ENCODE measurements around the gene SUCO. TPM values are rescaled to one million over a fixed set of nuclear protein-coding genes. Genes with fewer than 3 reads are reported as not detected.

The SUCO gene
- total RNA-seq, 2 experiments from 2014 or later = 18.9 to 21.8 TPM

DNA sequence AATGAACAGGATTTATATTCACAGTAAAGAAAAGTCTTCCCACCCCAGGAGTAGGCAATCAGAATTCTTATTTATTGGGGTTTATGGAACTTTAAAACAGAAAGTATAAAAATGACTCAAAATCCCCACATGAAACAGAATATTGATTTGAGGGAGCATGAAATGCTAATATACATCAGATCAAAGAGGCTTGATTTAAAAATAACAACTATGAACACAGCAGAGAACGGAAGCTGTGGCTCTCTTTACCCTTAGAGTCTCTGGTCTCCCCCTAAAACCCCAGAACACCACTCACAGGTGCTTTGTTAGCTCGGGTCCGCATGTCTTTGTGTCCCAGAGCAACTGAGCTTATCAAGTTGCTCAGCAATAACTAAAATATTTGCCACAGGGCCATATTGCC lies 94.8 kb downstream of the SUCO start:
- Mint-ChIP-seq H3K4me3 (no peak overlapping the region), H3K27me3 (peaks cover 27% of the 10 kb centered on the region), H3K27ac (no peak overlapping the region), H3K9me3 (no peaks in the 10 kb centered on the region), H3K4me1 (peaks cover 39% of the 10 kb centered on the region), H3K36me3 (no peaks in the 10 kb centered on the region)
- no peak for DNase-seq

DNA sequence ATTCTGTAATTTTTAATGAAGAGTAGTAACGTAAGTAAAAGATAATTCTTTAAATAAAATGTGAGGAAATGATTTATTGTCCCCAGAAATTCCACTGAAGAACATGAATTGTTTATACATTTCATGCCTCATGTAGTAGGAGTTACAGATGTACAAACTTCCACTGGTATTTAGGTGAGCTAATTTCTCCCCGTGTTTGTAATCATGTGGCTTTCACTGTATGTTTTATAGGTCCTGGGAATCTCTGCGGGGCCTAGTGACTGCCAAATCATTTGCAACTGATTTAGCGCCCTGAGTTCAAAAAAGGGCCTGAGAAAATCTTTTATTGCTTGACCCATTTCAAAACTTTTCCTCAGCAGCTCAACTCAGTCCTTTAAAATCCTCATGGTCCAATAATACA lies 95.5 kb downstream of the SUCO start:
- Mint-ChIP-seq H3K9me3 (no peaks in the 10 kb centered on the region), H3K4me1 (peaks cover 41% of the 10 kb centered on the region), H3K36me3 (no peaks in the 10 kb centered on the region), H3K27ac (no peak overlapping the region), H3K4me3 (no peak overlapping the region), H3K27me3 (peaks cover 23% of the 10 kb centered on the region)
- no peak for DNase-seq

DNA sequence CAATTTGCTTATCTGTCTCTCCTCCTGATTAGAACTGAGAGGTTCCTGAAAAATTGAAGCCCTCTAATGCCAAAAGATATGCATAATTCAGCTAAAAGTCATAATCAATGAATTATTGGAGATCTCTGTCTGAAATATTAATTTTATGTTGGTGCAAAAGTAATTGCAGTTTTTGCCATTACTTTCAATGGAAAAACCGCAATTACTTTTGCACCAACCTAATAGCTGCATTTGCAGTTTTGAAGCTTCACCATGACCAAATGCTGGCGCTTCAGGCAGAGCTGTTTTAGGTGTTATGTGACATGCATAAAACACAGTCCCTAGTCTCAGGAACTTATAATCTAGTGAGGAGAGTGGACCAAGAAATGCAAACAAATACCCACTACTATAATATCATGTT lies 96.2 kb downstream of the SUCO start:
- H3K9me3 Mint-ChIP-seq = no peaks in the 10 kb centered on the region
- H3K4me3 Mint-ChIP-seq = no peak overlapping the region
- DNase-seq = no peak
- peaks cover 41% of the 10 kb centered on the region for H3K4me1 Mint-ChIP-seq
- H3K27ac Mint-ChIP-seq = no peak overlapping the region
- no peaks in the 10 kb centered on the region for H3K36me3 Mint-ChIP-seq
- peaks cover 23% of the 10 kb centered on the region for H3K27me3 Mint-ChIP-seq

DNA sequence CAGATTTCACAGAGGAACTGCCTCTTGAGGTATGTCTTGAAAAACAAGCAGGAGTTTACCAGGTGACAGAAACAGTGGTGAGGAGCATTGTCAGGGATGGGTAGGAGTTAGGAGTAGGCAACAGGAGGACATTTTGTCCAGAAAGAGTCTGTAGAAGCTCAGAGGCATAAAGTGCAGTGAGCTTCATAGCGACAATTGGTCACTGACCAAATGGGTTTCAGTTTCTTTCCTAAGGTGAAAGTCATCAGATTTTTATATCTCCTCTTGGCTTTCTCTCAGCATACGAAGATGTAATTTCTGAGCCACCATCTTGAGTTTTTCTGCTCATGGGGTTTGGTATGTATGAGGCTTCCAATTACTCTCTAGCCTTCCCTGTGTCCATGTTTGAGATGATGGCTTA lies 96.7 kb downstream of the SUCO start:
- H3K4me1 Mint-ChIP-seq = peaks cover 41% of the 10 kb centered on the region
- H3K27ac Mint-ChIP-seq = no peak overlapping the region
- H3K4me3 Mint-ChIP-seq = no peak overlapping the region
- H3K36me3 Mint-ChIP-seq = no peaks in the 10 kb centered on the region
- DNase-seq = no peak
- peaks cover 23% of the 10 kb centered on the region for H3K27me3 Mint-ChIP-seq
- no peaks in the 10 kb centered on the region for H3K9me3 Mint-ChIP-seq

DNA sequence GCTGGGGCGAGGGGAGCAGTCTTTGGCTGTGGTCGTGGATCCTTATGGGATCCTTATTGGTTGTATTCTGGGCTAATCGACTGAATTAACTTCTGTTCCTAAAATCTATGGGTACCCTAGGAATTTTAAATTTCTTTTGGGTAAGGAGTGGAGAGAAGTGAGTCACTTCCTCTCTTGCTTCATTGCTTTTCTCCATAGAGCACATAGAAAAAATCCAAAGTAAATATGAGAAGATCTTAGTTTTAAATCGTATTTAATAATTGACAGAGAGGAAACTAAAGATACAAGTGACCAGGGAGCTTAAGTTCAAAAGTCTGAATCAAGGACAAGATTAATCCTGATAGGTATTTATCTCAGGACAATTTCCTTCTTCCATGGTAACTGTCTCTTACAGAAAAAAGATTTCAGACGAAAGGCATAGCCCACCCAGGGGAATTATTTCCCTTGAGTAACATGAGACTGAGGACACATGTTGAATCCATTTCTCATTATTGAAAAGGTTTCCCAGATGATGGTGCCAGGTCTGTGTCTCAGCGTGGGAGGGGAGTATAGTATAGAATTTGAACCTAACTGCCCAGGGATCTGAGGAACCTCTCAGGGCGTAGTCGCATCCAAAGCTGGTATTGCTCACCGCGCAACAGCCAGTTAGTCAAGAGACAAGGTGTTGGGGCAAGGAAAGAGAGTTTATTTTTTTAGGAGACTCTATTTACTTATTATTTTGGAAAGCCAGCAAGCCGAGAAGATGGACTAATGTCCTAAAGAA lies 97.3 kb downstream of the SUCO start:
- Mint-ChIP-seq H3K4me1 (peaks cover 41% of the 10 kb centered on the region), H3K9me3 (no peaks in the 10 kb centered on the region), H3K36me3 (no peaks in the 10 kb centered on the region), H3K27me3 (peaks cover 23% of the 10 kb centered on the region), H3K27ac (no peak overlapping the region), H3K4me3 (no peak overlapping the region)
- DNase-seq = no peak

DNA sequence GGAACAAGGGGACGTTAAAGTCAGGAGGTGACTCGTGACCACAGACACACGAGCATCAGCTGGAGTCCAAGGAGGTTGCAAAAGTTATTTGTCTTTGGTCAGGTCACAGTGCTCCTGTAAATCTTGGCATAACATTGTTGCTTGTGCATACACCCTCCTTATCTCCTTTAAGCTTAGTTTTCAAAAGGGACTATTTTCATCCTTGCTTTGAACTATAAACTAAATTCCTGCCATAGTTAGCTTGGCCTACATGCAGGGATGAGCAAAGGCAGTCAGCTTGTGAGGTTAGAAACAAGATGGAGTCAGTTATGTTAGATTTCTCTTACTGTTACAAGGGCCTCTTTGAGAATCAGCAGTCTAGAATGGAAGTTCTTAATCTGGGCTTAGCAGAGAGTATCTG lies 97.9 kb downstream of the SUCO start:
- Mint-ChIP-seq H3K4me3 (no peak overlapping the region), H3K36me3 (no peaks in the 10 kb centered on the region), H3K27ac (no peak overlapping the region), H3K27me3 (peaks cover 21% of the 10 kb centered on the region), H3K9me3 (no peaks in the 10 kb centered on the region), H3K4me1 (peaks cover 41% of the 10 kb centered on the region)
- no peak for DNase-seq

DNA sequence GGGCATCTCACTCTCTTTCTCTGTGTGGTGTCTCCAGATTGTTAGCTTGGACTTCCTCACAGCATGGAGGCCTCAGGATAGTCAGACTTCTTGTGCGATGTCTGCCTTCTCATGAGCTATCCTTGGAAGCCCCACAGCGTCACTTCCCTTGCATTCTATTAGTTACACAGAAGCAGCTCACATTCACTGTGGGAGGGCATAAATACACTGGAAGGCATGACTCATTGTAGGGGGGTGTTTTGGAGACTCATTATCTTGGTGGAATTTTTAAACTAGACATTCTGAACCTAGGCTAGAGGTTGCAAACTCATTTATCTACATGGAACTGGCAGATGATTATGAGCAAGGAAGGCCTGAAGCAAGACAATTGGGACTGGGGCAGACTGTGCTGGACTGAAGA lies 104.6 kb downstream of the SUCO start:
- Mint-ChIP-seq H3K4me1 (peaks cover 58% of the 10 kb centered on the region), H3K27me3 (no peaks in the 10 kb centered on the region), H3K36me3 (peaks cover 13% of the 10 kb centered on the region), H3K27ac (peak overlapping the region; percentile 99), H3K4me3 (no peak overlapping the region), H3K9me3 (peaks cover 16% of the 10 kb centered on the region)
- no peak for DNase-seq

DNA sequence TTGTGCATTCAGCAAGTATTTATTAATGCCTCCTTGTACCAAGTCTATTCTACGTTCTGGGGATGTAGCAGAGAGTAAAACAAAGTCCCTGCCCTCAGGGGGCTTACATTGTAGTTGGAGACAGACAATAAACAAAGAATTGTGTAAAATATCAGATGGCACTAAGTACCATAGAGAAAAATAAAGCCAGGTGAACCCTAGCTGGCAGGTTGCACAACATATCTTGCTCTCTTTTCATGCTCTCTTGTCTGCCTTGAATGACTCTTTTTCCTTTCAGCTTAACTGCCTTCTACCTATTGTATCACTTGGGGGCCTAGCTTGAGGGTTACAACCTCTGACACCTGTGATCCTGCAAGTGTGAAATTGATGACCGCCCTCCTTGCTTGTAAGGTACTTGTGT lies 105.3 kb downstream of the SUCO start:
- Mint-ChIP-seq H3K4me1 (peaks cover 63% of the 10 kb centered on the region), H3K9me3 (peaks cover 19% of the 10 kb centered on the region), H3K36me3 (peaks cover 13% of the 10 kb centered on the region), H3K27ac (peak overlapping the region; percentile 99), H3K4me3 (peak overlapping the region; percentile 62), H3K27me3 (no peaks in the 10 kb centered on the region)
- DNase-seq = no peak

DNA sequence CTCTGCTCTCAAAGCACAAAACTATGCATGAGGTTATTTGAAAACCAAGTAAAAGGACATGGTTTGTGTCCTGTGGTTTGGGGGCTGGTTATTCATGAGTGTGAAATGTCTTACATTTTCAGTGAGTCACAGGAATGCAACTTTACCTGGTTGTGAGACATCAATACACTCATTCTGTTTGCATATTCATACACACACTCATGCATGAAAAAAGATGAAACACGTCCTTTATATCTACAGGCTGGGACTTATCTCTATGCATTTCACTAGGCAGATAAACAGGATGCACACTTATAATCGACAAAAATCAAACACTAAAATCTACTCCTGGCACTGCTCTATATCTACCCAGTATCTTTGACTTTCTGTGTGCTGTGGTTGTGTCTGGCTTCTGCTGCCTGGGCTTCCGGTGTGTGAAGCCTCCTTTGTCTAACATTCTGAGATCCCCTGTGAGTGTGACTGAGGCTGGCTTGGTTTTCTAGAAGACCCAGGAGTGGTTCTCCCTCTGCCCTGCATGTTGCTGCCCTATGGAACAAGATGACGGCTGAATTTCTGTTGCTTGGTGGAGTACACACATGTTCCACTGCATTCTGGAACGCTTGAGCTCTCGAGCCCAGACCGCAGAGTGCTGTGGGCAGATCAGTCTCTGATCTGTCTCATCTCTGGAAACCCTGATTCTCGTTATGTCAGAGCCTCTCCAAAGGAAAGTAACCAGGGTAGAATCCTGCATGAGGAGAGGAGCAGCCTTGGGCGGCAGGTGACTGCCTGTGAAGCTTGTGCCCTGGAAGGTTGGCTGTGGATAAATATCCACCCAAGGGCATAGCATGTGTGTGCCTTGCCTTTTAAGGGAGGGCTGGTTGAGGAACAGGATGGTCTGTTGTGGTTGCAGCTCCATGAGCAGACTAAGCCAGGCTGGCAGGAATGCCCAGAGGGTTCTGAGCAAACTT lies 106.2 kb downstream of the SUCO start:
- DNase-seq = peak; percentile 86
- Mint-ChIP-seq H3K36me3 (peaks cover 13% of the 10 kb centered on the region), H3K4me3 (peak overlapping the region; percentile 62), H3K4me1 (peaks cover 72% of the 10 kb centered on the region), H3K9me3 (peaks cover 19% of the 10 kb centered on the region), H3K27ac (peak overlapping the region; percentile 99), H3K27me3 (no peaks in the 10 kb centered on the region)

DNA sequence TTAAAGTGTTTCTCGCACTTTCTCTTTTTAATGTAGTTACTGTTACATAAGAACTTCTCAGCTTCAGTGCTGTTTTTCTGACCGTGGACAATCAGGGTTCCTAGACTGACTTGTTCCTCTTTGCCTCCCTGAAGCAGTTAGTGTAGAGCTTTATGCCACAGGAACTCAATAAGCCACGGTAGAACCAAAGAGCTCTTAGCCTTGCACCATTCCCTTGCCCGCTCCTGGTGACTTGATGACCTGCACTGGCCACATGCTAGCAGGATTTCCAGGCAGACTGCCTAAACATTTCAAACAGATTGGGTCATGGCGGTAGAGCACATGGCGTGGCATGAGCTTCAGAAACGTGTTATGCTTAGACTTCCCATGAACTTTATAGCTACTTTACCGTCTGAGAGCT lies 107.2 kb downstream of the SUCO start:
- Mint-ChIP-seq H3K4me1 (peaks cover 80% of the 10 kb centered on the region), H3K9me3 (peaks cover 19% of the 10 kb centered on the region), H3K27ac (peak overlapping the region; percentile 99), H3K4me3 (no peak overlapping the region), H3K27me3 (peaks cover 7% of the 10 kb centered on the region), H3K36me3 (peaks cover 14% of the 10 kb centered on the region)
- no peak for DNase-seq

DNA sequence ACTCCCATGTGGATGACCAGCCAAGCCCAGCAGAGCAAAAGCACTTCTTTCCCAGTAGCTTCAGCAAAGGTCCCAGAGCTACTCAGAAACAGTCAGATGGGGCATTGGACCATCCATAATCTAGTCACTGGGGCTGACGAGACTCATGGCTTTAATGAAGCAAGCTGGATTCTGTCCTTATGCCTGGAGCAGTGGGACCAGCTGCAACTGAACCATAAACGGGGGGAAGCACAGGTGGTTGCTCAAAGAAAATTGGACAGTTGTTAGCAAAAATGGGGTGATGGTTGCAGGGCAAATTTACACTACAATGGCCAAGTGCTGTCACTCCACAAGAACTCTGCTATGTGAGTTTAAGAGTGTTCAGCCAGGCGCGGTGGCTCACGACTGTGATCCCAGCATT lies 108.5 kb downstream of the SUCO start:
- H3K27ac Mint-ChIP-seq = peak overlapping the region; percentile 61
- H3K4me1 Mint-ChIP-seq = peaks cover 93% of the 10 kb centered on the region
- no peak for DNase-seq
- no peak overlapping the region for H3K4me3 Mint-ChIP-seq
- H3K36me3 Mint-ChIP-seq = peaks cover 18% of the 10 kb centered on the region
- peaks cover 12% of the 10 kb centered on the region for H3K27me3 Mint-ChIP-seq
- H3K9me3 Mint-ChIP-seq = peaks cover 18% of the 10 kb centered on the region

DNA sequence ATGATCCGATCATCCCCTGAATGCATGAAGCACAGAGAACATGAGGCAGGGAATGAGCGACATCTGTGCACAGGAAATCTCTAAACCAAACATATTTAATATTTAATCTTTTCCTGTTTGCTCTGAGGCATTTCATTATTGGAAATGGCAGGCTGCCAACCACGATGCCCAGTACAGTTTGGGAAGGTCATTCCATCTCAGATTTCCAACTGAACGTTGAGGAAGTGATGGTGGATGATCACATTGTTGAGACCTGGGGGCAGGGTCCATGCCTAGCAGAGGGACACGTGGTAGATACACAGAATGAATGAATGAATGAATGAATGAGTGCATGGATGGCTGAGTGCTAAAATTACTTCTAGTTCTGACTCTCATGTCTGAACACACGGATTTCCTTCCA lies 110.0 kb downstream of the SUCO start:
- Mint-ChIP-seq H3K9me3 (peaks cover 9% of the 10 kb centered on the region), H3K27me3 (peaks cover 12% of the 10 kb centered on the region), H3K4me1 (peaks cover 94% of the 10 kb centered on the region), H3K36me3 (peaks cover 9% of the 10 kb centered on the region), H3K27ac (peak overlapping the region; percentile 47), H3K4me3 (no peak overlapping the region)
- DNase-seq = no peak

DNA sequence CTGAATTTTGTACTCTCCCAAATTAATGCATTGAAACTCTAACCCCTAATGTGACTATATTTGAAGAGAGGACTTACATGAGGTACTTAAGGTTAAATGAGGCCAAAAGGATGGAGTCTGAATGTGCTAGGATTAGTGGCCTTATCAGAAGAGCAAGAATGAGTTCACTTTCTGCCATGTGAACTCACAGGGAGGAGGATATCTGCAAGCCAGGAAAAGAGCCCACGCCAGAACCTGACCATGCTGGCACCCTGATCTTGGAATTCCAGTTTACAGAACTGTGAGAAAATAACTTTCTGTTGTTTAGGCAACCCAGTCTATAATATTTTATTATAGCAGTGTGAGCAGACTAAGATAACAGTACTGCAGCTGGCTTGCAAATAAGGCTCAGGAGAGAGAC lies 113.7 kb downstream of the SUCO start:
- peak overlapping the region; percentile 72 for H3K27ac Mint-ChIP-seq
- DNase-seq = no peak
- peaks cover 30% of the 10 kb centered on the region for H3K27me3 Mint-ChIP-seq
- no peak overlapping the region for H3K4me3 Mint-ChIP-seq
- peaks cover 9% of the 10 kb centered on the region for H3K36me3 Mint-ChIP-seq
- peaks cover 67% of the 10 kb centered on the region for H3K4me1 Mint-ChIP-seq
- peaks cover 4% of the 10 kb centered on the region for H3K9me3 Mint-ChIP-seq

DNA sequence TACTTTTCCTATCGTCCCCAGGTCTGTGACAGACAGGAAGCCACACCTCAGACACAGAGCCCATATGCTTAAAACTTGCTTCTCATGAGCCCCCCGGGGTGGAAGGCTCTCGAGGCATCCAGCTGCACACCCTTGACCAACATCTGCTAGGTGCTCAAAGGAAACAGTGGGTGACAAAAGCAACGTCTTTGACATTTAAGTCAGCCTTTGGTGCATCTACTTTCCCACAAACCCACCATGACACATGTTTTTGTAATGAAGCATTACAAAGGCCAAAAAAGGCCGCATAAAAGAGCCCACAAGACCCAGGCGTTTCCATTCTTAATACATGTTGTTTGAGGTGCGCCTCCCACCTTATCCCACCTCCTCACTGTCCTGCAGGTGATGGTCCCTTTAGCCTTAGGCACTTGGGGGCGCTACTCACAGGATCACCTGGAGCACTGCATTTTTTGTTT lies 114.2 kb downstream of the SUCO start:
- H3K4me3 Mint-ChIP-seq = no peak overlapping the region
- H3K4me1 Mint-ChIP-seq = peaks cover 63% of the 10 kb centered on the region
- peaks cover 4% of the 10 kb centered on the region for H3K9me3 Mint-ChIP-seq
- H3K36me3 Mint-ChIP-seq = peaks cover 9% of the 10 kb centered on the region
- DNase-seq = peak; percentile 58
- peak overlapping the region; percentile 72 for H3K27ac Mint-ChIP-seq
- peaks cover 31% of the 10 kb centered on the region for H3K27me3 Mint-ChIP-seq

DNA sequence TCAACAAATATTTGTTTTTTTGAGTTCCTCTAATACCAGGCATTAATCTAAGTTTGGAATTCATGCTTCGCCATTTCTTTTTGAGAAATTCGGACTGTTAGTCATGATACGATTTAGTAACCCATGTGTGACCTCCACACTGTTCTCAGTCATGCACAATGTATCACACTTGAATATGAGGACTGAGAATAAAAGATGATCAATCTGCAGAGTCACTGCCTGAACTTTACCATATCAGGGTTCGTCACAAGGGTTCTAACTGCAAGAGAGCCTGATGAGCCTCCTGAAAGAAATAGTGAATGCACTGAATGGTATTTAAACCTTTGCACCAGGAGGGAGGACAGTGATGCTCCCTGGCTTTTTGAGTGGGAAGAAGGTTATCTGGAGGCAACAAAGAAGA lies 115.0 kb downstream of the SUCO start:
- H3K9me3 Mint-ChIP-seq = peaks cover 4% of the 10 kb centered on the region
- DNase-seq = no peak
- peaks cover 55% of the 10 kb centered on the region for H3K4me1 Mint-ChIP-seq
- H3K27me3 Mint-ChIP-seq = peaks cover 38% of the 10 kb centered on the region
- H3K27ac Mint-ChIP-seq = no peak overlapping the region
- no peak overlapping the region for H3K4me3 Mint-ChIP-seq
- H3K36me3 Mint-ChIP-seq = peaks cover 9% of the 10 kb centered on the region
